Measurements from ENCODE around the gene PCP2. TPM values are rescaled to one million over a fixed set of nuclear protein-coding genes. Genes with fewer than 3 reads are reported as not detected.

The PCP2 gene
- total and polyA plus RNA-seq, 9 donors: 0.38 to 0.50 (median 0.40) TPM; not detected in 6

- Histone ChIP-seq H3K27ac (no peak overlapping the region), H3K4me3 (no peak overlapping the region), H3K4me1 (ENCODE audit: insufficient read depth) (peaks cover 5% of the 10 kb centered on the region), H3K9me3 (no peaks in the 10 kb centered on the region), H3K36me3 (no peaks in the 10 kb centered on the region), H3K27me3 (no peaks in the 10 kb centered on the region)
- WGBS, 3 donors: 61 to 70% (median 68%) methylated on average over 14 of the region's 14 CpGs
- TF ChIP-seq EP300 (IDR thresholded peaks at IDR 0.05): no peak
- TF ChIP-seq POLR2A (IDR thresholded peaks at IDR 0.05): no peak
- TF ChIP-seq CTCF (IDR thresholded peaks at IDR 0.05): no peak
- intact Hi-C loops (cut with DNase I): no loop called here
- no peak for DNase-seq
Measured at GRCh38 chr19:7605490-7606222, 27.9 kb downstream of the PCP2 start.

- H3K27me3 ChIP-seq: no peaks in the 10 kb centered on the region
Measured at GRCh38 chr19:7603919-7604318, 29.6 kb downstream of the PCP2 start.

GRCh38 chr19:7602935-7603497 lies 30.5 kb downstream of the PCP2 start:
- intact Hi-C loops (cut with DNase I): no loop called here
- Histone ChIP-seq H3K4me1 (ENCODE audit: insufficient read depth) (peaks cover 5% of the 10 kb centered on the region), H3K27me3 (no peaks in the 10 kb centered on the region), H3K4me3 (no peak overlapping the region), H3K36me3 (no peaks in the 10 kb centered on the region), H3K27ac (no peak overlapping the region), H3K9me3 (no peaks in the 10 kb centered on the region)
- DNase-seq: no peak
- WGBS, 3 donors: 5 to 18% (median 9%) methylated on average over 11 of the region's 11 CpGs
- TF ChIP-seq POLR2A (IDR thresholded peaks at IDR 0.05): no peak
- no peak for TF ChIP-seq CTCF (IDR thresholded peaks at IDR 0.05)
- no peak for TF ChIP-seq EP300 (IDR thresholded peaks at IDR 0.05)

More at GRCh38 chr19:7603919-7604318, 29.6 kb downstream of the PCP2 start:
- Histone ChIP-seq H3K4me3 (no peak overlapping the region), H3K36me3 (no peaks in the 10 kb centered on the region), H3K9me3 (no peaks in the 10 kb centered on the region), H3K4me1 (ENCODE audit: insufficient read depth) (peaks cover 5% of the 10 kb centered on the region), H3K27ac (no peak overlapping the region)
- TF ChIP-seq CTCF (IDR thresholded peaks at IDR 0.05) (no peak), EP300 (IDR thresholded peaks at IDR 0.05) (no peak), POLR2A (IDR thresholded peaks at IDR 0.05) (no peak)
- WGBS, 3 donors: 54 to 59% (median 58%) methylated on average over 9 of the region's 9 CpGs
- intact Hi-C loops (cut with DNase I): no loop called here
- DNase-seq: no peak

- intact Hi-C loops (cut with DNase I): no loop called here
- TF ChIP-seq POLR2A (IDR thresholded peaks at IDR 0.05): no peak
- TF ChIP-seq EP300 (IDR thresholded peaks at IDR 0.05): no peak
- TF ChIP-seq CTCF (IDR thresholded peaks at IDR 0.05): no peak
- Histone ChIP-seq H3K27ac (no peak overlapping the region), H3K4me1 (ENCODE audit: insufficient read depth) (peaks cover 5% of the 10 kb centered on the region), H3K27me3 (no peaks in the 10 kb centered on the region), H3K36me3 (no peaks in the 10 kb centered on the region), H3K9me3 (no peaks in the 10 kb centered on the region), H3K4me3 (no peak overlapping the region)
- DNase-seq: peak in 2 of 5 donors; percentile 40 to 78
- 2 to 9% (median 3%) methylated on average over 15 of the region's 15 CpGs for WGBS, 3 donors
Measured at GRCh38 chr19:7602240-7602934, 31.1 kb downstream of the PCP2 start.
